SK-N-SH treated with all-trans-retinoic acid at 6 μM for 48 hours (cell line): ENCODE results near the gene HMGA1.

Source experiments
- GLIS3 ChIP-seq: fragments of 250-450 bp; sonication (Bioruptor Pico); IDR thresholded peaks from 2 replicates; pipeline ENCODE4 v1.5.0; 2020; ENCODE audit warnings: mild to moderate bottlenecking, moderate library complexity
- OSR1 ChIP-seq: fragments of 250-450 bp; sonication (Bioruptor Pico); IDR thresholded peaks from 2 replicates; pipeline ENCODE4 v1.8.0; 2022; ENCODE audit warnings: moderate library complexity, mild to moderate bottlenecking, inconsistent platforms
- PPARA ChIP-seq: fragments of 250-450 bp; sonication (Bioruptor Pico); IDR thresholded peaks from 2 replicates; pipeline ENCODE4 v1.5.0; 2020; ENCODE audit warnings: mild to moderate bottlenecking, borderline replicate concordance
- RARB ChIP-seq: fragments of 250-450 bp; sonication (Bioruptor Pico); IDR thresholded peaks from 2 replicates; pipeline ENCODE4 v1.8.0; 2021; ENCODE audit warnings: mild to moderate bottlenecking, moderate library complexity
- SNAI2 ChIP-seq: fragments of 250-450 bp; sonication (Bioruptor Pico); IDR thresholded peaks from 2 replicates; pipeline ENCODE4 v1.5.0; 2020; ENCODE audit warnings: mild to moderate bottlenecking, moderate library complexity
- TCF4 ChIP-seq: fragments of 250-450 bp; sonication (Bioruptor Pico); IDR thresholded peaks from 2 replicates; pipeline ENCODE4 v1.8.0; 2021; ENCODE audit warnings: mild to moderate bottlenecking, moderate library complexity, borderline replicate concordance
- TOX ChIP-seq: fragments of 250-450 bp; sonication (Bioruptor Pico); IDR thresholded peaks from 2 replicates; pipeline ENCODE4 v1.8.0; 2021; ENCODE audit warnings: mild to moderate bottlenecking, moderate library complexity, borderline replicate concordance
- ZC3H10 ChIP-seq: fragments of 250-450 bp; sonication (Bioruptor Pico); IDR thresholded peaks from 2 replicates; pipeline ENCODE4 v1.5.1; 2021; ENCODE audit warnings: mild to moderate bottlenecking, moderate library complexity
- ZFP30 ChIP-seq: fragments of 450-650 bp; formaldehyde crosslinking; IDR thresholded peaks from 2 replicates; pipeline ENCODE4 v1.5.0; 2022; ENCODE audit warnings: mild to moderate bottlenecking, moderate library complexity
- ZNF565 ChIP-seq: fragments of 450-650 bp; formaldehyde crosslinking; conservative IDR thresholded peaks from 2 replicates; pipeline ENCODE4 v1.5.0; 2020; ENCODE audit warnings: low read depth, mild to moderate bottlenecking, moderate library complexity
- TF ChIP-seq, protein P1 (sequence below): fragments of 250-450 bp; sonication (Bioruptor Pico); IDR thresholded peaks from 2 replicates; pipeline ENCODE4 v1.5.1; 2021; ENCODE audit warnings: mild to moderate bottlenecking, moderate library complexity
- TF ChIP-seq, protein P2 (sequence below): fragments of 250-450 bp; sonication (Bioruptor Pico); IDR thresholded peaks from 2 replicates; pipeline ENCODE4 v1.5.1; 2020; ENCODE audit warnings: low read depth, mild to moderate bottlenecking, moderate library complexity
- TF ChIP-seq, protein P3 (sequence below): fragments of 250-450 bp; sonication (Bioruptor Pico); IDR thresholded peaks from 2 replicates; pipeline ENCODE4 v1.8.0; 2020; ENCODE audit warnings: mild to moderate bottlenecking, moderate library complexity, borderline replicate concordance
- TF ChIP-seq, protein P4 (sequence below): fragments of 250-450 bp; sonication (Bioruptor Pico); IDR thresholded peaks from 2 replicates; pipeline ENCODE4 v1.8.0; 2021; ENCODE audit warnings: low read depth, mild to moderate bottlenecking, moderate library complexity, borderline replicate concordance

DNA sequence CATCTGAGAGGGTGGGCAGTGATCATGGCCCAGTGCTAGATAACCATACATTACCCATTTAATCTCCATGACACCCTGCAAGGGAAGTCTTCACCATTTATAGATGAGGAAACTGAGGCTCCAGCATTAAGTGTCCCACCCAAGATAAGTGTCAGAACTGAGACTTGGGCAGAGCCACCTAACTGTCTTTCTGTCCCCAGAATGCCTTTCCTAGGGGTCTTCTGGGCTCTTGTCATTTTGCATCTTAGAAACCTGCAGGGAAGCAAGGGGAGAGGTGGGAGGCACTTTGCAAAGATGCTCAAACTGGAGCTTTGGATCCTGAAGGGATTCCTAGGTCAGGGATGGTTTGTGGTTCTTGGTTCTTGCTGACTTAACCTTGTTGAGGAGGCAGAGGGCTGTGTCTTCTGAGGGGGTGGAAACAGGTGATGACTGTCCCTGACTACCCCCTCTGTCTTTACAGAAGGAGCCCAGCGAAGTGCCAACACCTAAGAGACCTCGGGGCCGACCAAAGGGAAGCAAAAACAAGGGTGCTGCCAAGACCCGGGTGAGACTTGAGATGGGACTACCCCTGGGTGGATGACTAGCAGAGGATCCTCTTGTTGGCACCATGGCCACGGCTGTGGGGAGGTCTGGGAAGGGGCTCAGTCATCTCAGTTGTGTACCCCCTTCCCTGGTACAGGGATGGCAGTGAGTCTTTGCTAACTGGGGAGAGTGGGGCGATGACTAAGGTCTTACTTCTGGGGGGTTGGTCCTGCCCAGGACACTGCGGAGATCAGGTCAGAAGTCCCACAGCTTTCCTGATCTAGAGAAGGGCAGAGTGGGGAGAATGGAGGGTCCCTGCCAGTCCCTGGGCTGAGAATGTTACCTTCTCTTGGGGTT is 5.8 kb downstream of the HMGA1 start:
- TF ChIP-seq, protein P1, sequence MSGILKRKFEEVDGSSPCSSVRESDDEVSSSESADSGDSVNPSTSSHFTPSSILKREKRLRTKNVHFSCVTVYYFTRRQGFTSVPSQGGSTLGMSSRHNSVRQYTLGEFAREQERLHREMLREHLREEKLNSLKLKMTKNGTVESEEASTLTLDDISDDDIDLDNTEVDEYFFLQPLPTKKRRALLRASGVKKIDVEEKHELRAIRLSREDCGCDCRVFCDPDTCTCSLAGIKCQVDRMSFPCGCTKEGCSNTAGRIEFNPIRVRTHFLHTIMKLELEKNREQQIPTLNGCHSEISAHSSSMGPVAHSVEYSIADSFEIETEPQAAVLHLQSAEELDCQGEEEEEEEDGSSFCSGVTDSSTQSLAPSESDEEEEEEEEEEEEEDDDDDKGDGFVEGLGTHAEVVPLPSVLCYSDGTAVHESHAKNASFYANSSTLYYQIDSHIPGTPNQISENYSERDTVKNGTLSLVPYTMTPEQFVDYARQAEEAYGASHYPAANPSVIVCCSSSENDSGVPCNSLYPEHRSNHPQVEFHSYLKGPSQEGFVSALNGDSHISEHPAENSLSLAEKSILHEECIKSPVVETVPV = no peak
- TF ChIP-seq, protein P2, sequence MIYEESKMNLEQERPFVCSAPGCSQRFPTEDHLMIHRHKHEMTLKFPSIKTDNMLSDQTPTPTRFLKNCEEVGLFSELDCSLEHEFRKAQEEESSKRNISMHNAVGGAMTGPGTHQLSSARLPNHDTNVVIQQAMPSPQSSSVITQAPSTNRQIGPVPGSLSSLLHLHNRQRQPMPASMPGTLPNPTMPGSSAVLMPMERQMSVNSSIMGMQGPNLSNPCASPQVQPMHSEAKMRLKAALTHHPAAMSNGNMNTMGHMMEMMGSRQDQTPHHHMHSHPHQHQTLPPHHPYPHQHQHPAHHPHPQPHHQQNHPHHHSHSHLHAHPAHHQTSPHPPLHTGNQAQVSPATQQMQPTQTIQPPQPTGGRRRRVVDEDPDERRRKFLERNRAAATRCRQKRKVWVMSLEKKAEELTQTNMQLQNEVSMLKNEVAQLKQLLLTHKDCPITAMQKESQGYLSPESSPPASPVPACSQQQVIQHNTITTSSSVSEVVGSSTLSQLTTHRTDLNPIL (CRISPR knock-in tag) = no peak
- TF ChIP-seq, protein P3, sequence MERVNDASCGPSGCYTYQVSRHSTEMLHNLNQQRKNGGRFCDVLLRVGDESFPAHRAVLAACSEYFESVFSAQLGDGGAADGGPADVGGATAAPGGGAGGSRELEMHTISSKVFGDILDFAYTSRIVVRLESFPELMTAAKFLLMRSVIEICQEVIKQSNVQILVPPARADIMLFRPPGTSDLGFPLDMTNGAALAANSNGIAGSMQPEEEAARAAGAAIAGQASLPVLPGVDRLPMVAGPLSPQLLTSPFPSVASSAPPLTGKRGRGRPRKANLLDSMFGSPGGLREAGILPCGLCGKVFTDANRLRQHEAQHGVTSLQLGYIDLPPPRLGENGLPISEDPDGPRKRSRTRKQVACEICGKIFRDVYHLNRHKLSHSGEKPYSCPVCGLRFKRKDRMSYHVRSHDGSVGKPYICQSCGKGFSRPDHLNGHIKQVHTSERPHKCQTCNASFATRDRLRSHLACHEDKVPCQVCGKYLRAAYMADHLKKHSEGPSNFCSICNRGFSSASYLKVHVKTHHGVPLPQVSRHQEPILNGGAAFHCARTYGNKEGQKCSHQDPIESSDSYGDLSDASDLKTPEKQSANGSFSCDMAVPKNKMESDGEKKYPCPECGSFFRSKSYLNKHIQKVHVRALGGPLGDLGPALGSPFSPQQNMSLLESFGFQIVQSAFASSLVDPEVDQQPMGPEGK (CRISPR knock-in tag) = no peak
- no peak for TF ChIP-seq ZFP30 (CRISPR knock-in tag)
- TF ChIP-seq ZC3H10 (CRISPR knock-in tag) = no peak
- TF ChIP-seq TOX (CRISPR knock-in tag) = no peak
- TF ChIP-seq, protein P4, sequence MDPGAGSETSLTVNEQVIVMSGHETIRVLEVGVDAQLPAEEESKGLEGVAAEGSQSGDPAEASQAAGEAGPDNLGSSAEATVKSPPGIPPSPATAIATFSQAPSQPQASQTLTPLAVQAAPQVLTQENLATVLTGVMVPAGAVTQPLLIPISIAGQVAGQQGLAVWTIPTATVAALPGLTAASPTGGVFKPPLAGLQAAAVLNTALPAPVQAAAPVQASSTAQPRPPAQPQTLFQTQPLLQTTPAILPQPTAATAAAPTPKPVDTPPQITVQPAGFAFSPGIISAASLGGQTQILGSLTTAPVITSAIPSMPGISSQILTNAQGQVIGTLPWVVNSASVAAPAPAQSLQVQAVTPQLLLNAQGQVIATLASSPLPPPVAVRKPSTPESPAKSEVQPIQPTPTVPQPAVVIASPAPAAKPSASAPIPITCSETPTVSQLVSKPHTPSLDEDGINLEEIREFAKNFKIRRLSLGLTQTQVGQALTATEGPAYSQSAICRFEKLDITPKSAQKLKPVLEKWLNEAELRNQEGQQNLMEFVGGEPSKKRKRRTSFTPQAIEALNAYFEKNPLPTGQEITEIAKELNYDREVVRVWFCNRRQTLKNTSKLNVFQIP (CRISPR knock-in tag) = no peak
- no peak for TF ChIP-seq SNAI2 (CRISPR knock-in tag)
- TF ChIP-seq PPARA (CRISPR knock-in tag) = no peak
- no peak for TF ChIP-seq GLIS3 (CRISPR knock-in tag)
- TF ChIP-seq ZNF565 (CRISPR knock-in tag) = no peak
- no peak for TF ChIP-seq OSR1 (CRISPR knock-in tag)
- TF ChIP-seq TCF4 (CRISPR knock-in tag) = no peak
- no peak for TF ChIP-seq RARB (CRISPR knock-in tag)
